Stomach smooth muscle (tissue), 2 donors: Measurements from ENCODE around the gene LSP1.
A peak's percentile ranks its signal among the peaks of the same experiment; 100 is the strongest.

Source experiments
- H3K27ac ChIP-seq: one replicate; pipeline ENCODE4 v1.7.0; 2013; ENCODE audit warnings: mild to moderate bottlenecking, low read length, inconsistent platforms
- H3K27me3 ChIP-seq, 2 donors: one replicate each; pipeline ENCODE4 v1.7.0; 2013; ENCODE audit warnings: low read length in 2 of 2; ENCODE audit not compliant: insufficient read depth in 2 of 2, control insufficient read depth in 1 of 2
- H3K36me3 ChIP-seq, 2 donors: one replicate each; pipeline ENCODE4 v1.7.0; 2013; ENCODE audit warnings: low read length in 2 of 2; ENCODE audit not compliant: control insufficient read depth in 2 of 2, insufficient read depth in 2 of 2
- H3K4me1 ChIP-seq: one replicate; pipeline ENCODE4 v1.7.0; 2013; ENCODE audit warnings: low read length; ENCODE audit not compliant: control insufficient read depth, insufficient read depth
- H3K4me3 ChIP-seq, 2 donors: one replicate each; pipeline ENCODE4 v1.7.0; 2013; ENCODE audit warnings: low read length in 2 of 2
- H3K9ac ChIP-seq, 2 donors: one replicate each; pipeline ENCODE4 v1.7.0; 2013; ENCODE audit warnings: low read length in 2 of 2, mild to moderate bottlenecking in 1 of 2
- H3K9me3 ChIP-seq, 2 donors: one replicate each; pipeline ENCODE4 v1.7.0; 2013; ENCODE audit warnings: low read length in 2 of 2; ENCODE audit not compliant: control insufficient read depth in 2 of 2
- donor health status: healthy.
- donor health status: Pancreatic carcinoma.

Gene LSP1

DNA sequence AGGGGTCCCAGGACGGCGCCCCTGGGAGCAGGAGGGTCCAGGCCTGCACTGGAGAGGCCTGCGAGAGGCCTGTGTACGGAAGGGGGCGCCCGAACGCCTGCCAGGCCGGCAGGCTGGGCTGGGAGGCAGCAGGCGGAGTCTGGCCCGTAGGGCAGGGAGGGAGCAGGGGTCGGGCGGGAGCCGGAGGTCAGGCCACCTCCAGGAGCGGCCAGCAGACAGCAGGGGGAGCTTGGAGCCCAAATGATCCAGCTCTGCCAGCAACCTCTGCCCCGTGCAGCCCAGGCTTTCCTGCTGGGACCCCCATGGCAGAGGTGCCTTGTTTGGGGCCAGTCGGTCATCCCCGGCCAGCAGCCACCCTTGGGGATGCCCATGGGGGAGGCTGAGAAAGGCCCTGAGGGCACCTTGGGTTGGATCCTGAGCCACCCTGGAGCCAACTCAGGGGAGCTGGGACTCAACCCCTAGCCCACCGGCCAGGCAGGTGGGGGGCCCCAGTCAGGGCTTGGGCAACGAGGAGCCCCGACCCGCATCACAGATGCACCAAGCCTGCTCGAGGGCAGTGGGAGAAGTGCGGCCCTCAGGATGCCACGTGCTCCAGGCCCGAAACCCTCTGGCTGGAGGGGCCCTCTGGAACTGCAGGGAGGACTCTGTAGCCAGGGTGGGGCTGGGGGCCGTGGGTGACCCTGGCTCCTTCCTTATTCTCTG lies 27.7 kb upstream of the LSP1 start:
- Histone ChIP-seq H3K27ac (no peak overlapping the region), H3K9ac (no peak overlapping the region), H3K27me3 (peaks cover 2 to 3% of the 10 kb centered on the region in 2 donors), H3K36me3 (no peaks in the 10 kb centered on the region), H3K4me3 (no peak overlapping the region), H3K4me1 (peaks cover 16% of the 10 kb centered on the region), H3K9me3 (no peaks in the 10 kb centered on the region)

DNA sequence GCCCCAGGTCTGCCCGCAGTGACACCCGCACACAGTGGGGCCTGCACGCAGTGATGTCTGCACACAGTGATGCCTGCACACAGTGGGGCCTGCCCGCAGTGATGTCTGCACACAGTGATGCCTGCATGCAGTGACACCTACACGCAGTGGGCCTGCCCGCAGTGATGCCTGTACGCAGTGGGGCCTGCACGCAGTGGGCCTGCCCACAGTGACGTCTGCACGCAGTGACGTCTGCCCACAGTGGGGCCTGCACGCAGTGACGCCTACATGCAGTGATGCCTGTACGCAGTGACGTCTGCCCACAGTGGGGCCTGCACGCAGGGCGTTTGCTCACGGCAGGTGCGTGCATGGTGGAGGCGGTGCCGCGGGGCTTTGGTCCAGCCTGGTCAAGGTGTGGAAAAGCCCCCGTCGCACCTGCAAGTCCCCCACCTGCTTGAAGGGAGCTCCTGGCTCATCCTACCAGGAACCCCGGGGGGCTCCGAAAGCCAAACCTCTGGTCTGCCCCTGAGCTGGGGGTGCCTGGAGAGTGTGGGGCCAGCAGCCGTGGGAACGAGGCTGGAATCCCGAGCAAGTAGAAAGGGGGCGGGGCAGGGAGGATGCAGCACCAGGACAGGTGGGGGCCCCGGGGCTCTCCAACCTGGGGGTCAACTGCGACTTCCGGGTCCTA lies 27.0 kb upstream of the LSP1 start:
- no peak overlapping the region for H3K9ac ChIP-seq
- no peaks in the 10 kb centered on the region for H3K36me3 ChIP-seq
- no peaks in the 10 kb centered on the region for H3K9me3 ChIP-seq
- H3K27me3 ChIP-seq, result peaks cover 2 to 9% of the 10 kb centered on the region in 2 donors
- no peak overlapping the region for H3K27ac ChIP-seq
- H3K4me3 ChIP-seq, result no peak overlapping the region
- H3K4me1 ChIP-seq, result peaks cover 16% of the 10 kb centered on the region

DNA sequence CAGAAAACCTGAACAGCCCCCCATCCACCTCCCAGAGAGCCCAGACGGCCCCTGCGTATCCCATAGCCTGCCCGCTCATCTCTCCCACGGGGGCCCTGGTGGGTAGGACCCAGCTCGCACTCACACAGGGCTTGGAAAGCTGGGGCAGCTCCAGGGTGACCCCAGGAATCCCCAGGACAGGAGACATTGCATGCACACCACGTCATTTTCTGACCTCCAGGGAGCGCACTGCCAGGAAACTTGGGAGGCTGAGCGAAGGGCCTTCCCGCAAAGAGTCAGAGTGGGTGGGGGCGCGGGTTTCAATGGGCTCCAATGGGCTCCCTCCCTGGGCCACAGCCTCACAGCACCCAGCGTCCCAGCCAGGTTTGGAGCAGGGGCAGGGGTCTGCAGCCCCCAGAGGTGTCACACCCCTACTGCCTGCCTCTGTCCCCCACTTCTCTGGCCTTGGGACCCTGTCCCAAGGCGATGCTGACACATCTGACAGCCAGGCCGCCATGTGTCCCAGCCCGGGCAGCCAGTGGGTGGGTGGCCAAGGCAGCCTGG lies 26.3 kb upstream of the LSP1 start:
- no peak overlapping the region for H3K9ac ChIP-seq

GRCh38 chr11:1827095-1827813 lies 25.6 kb upstream of the LSP1 start:
- H3K4me3 ChIP-seq, result peak overlapping the region in 1 of 2 donors; percentile 47
- H3K36me3 ChIP-seq, result no peaks in the 10 kb centered on the region
- H3K9ac ChIP-seq, result no peak overlapping the region
- H3K4me1 ChIP-seq, result peaks cover 16% of the 10 kb centered on the region
- H3K9me3 ChIP-seq, result no peaks in the 10 kb centered on the region
- no peak overlapping the region for H3K27ac ChIP-seq
- peaks cover 2 to 9% of the 10 kb centered on the region in 2 donors for H3K27me3 ChIP-seq

More for the DNA sequence above, 26.3 kb upstream of the LSP1 start:
- H3K9me3 ChIP-seq, result no peaks in the 10 kb centered on the region
- H3K27ac ChIP-seq, result no peak overlapping the region
- peaks cover 2 to 9% of the 10 kb centered on the region in 2 donors for H3K27me3 ChIP-seq
- H3K4me1 ChIP-seq, result peaks cover 16% of the 10 kb centered on the region
- H3K36me3 ChIP-seq, result no peaks in the 10 kb centered on the region
- peak overlapping the region in 1 of 2 donors; percentile 47 for H3K4me3 ChIP-seq

- Histone ChIP-seq H3K36me3 (no peaks in the 10 kb centered on the region), H3K4me3 (no peak overlapping the region), H3K4me1 (peaks cover 19% of the 10 kb centered on the region), H3K9ac (no peak overlapping the region), H3K27ac (no peak overlapping the region), H3K27me3 (peaks cover 2 to 13% of the 10 kb centered on the region in 2 donors), H3K9me3 (no peaks in the 10 kb centered on the region)
Measured at GRCh38 chr11:1827931-1828330, 25.0 kb upstream of the LSP1 start.

GRCh38 chr11:1828542-1828941 lies 24.3 kb upstream of the LSP1 start:
- Histone ChIP-seq H3K36me3 (no peaks in the 10 kb centered on the region), H3K4me1 (peaks cover 19% of the 10 kb centered on the region), H3K27ac (no peak overlapping the region), H3K4me3 (no peak overlapping the region), H3K27me3 (peaks cover 2 to 15% of the 10 kb centered on the region in 2 donors), H3K9me3 (no peaks in the 10 kb centered on the region), H3K9ac (no peak overlapping the region)

DNA sequence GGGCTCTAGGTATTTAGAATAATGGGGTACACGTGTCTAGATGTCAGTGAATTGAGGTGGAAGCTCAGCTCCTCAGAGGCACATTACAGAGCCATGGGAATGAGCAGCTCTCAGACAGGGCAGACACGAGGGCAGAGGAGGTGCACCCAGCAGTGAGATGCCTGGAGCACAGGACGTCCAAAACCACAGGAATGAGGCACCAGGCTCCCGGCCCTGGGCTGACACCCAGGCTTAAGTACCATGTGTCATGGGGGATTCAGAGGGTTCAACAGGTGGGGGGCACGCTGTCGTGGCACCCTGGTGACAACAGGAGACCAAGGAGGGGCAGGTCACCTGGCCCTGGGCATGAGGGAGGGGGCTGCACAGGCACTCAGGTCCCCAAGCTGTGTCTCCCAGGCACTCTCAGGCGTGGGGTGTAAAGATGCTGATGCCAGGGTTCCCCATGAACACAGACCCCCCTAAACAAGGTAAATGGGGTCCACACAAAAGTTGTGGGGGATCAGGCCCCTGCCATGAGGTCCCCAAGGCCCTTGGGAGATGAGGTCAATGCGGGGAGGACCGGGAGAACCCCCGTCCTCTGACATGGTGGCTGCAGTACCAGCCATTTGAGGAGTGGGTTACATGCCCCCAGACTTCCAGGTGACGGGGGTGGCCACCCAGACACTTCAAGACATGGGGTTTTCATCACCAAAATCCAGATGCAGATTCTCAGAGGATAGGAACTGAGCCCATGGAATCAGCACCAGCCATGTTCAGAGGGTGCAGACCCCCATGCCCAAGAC lies 23.7 kb upstream of the LSP1 start:
- Histone ChIP-seq H3K36me3 (no peaks in the 10 kb centered on the region), H3K4me3 (no peak overlapping the region), H3K4me1 (peaks cover 19% of the 10 kb centered on the region), H3K9ac (no peak overlapping the region), H3K9me3 (no peaks in the 10 kb centered on the region), H3K27me3 (peaks cover 2 to 15% of the 10 kb centered on the region in 2 donors), H3K27ac (no peak overlapping the region)

DNA sequence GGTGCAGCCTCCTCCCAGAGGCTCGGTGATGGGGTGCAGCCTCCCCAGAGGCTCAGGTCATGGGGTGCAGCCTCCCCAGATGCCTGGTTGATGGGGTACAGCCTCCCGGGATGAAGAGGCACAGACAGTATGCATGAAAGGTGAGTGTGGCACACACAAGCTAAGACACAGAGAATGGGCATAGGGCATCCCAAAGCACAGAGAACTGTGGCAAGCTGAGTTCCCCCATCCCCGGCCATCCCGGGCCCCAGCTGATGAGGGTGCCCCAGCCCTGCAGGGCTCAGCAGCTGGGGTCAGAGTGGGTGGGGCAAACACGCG lies 22.9 kb upstream of the LSP1 start:
- H3K4me3 ChIP-seq, result no peak overlapping the region
- peaks cover 2 to 15% of the 10 kb centered on the region in 2 donors for H3K27me3 ChIP-seq
- peaks cover 19% of the 10 kb centered on the region for H3K4me1 ChIP-seq
- H3K36me3 ChIP-seq, result no peaks in the 10 kb centered on the region
- H3K9ac ChIP-seq, result no peak overlapping the region
- H3K9me3 ChIP-seq, result no peaks in the 10 kb centered on the region
- H3K27ac ChIP-seq, result no peak overlapping the region

DNA sequence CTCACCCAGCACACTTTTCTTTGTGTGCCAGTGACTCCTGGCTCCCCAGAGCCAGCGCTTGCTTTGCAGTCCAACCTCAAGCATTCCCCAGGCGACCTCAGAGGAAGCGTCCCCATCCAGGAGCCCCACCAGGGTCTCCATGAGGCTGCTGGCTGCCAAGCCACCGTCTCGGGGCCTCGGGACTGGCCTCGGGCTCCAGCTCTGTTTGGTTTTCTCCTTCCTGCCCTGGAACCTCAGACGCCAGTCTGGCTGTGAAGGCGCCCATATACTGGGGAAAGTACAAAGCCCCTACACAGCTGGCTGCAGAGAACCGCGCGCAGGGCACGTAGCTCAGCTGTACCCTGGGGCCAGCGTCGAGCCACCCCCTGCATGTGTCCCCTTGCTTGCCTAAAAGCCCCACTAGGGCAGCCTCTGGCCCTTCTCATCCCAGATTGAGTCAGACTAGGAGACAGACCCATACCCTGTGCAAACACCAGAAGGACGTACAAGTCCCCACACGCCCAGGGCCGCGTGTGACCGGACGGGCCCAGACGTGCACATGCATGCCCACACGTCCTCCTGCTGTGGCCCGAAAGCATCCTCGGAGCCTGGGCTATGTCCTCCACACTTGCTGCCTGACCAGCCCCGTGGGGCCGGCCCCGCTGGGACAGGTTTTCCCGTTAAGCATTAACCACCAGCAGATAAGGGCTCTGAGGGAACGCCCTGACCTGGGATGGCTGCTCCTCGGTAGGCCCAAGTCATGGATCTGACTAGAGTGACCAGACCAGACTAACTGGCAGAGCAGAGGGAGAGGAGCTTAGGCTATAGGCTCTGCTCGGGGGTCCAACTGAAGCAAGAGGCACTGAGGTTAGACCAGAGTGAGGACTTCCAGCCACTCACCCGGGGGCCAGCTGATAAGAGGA lies 22.3 kb upstream of the LSP1 start:
- Histone ChIP-seq H3K27me3 (peaks cover 2 to 15% of the 10 kb centered on the region in 2 donors), H3K36me3 (no peaks in the 10 kb centered on the region), H3K9me3 (no peaks in the 10 kb centered on the region), H3K4me1 (peaks cover 19% of the 10 kb centered on the region), H3K27ac (no peak overlapping the region), H3K9ac (no peak overlapping the region), H3K4me3 (no peak overlapping the region)
